ENCODE results near the gene TECPR2.

- no peak for TF ChIP-seq ZNF219 (CRISPR knock-in tag; IDR thresholded peaks at IDR 0.05; ENCODE audit: borderline replicate concordance)
- no peak for TF ChIP-seq CTCF (IDR thresholded peaks at IDR 0.05)
- TF ChIP-seq, protein P1, sequence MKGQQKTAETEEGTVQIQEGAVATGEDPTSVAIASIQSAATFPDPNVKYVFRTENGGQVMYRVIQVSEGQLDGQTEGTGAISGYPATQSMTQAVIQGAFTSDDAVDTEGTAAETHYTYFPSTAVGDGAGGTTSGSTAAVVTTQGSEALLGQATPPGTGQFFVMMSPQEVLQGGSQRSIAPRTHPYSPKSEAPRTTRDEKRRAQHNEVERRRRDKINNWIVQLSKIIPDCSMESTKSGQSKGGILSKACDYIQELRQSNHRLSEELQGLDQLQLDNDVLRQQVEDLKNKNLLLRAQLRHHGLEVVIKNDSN (CRISPR knock-in tag; IDR thresholded peaks at IDR 0.05) = no peak
- TF ChIP-seq NFE2L1 (CRISPR knock-in tag; IDR thresholded peaks at IDR 0.05) = no peak
- TF ChIP-seq FOXJ3 (CRISPR knock-in tag; IDR thresholded peaks at IDR 0.05; ENCODE audit: borderline replicate concordance) = no peak
- no peak for TF ChIP-seq ARID4B (CRISPR knock-in tag; IDR thresholded peaks at IDR 0.05; ENCODE audit: borderline replicate concordance)
- no peak for TF ChIP-seq USF2 (CRISPR knock-in tag; IDR thresholded peaks at IDR 0.05)
- no peak for TF ChIP-seq JUN (CRISPR knock-in tag; IDR thresholded peaks at IDR 0.05)
- TF ChIP-seq SP1 (CRISPR knock-in tag; conservative IDR thresholded peaks at IDR 0.05) = no peak
- no peak for TF ChIP-seq STAT6 (CRISPR knock-in tag; conservative IDR thresholded peaks at IDR 0.05; ENCODE audit: low read depth)
- TF ChIP-seq NFATC4 (CRISPR knock-in tag; IDR thresholded peaks at IDR 0.05) = no peak
- TF ChIP-seq, protein P2, sequence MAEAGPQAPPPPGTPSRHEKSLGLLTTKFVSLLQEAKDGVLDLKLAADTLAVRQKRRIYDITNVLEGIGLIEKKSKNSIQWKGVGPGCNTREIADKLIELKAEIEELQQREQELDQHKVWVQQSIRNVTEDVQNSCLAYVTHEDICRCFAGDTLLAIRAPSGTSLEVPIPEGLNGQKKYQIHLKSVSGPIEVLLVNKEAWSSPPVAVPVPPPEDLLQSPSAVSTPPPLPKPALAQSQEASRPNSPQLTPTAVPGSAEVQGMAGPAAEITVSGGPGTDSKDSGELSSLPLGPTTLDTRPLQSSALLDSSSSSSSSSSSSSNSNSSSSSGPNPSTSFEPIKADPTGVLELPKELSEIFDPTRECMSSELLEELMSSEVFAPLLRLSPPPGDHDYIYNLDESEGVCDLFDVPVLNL (CRISPR knock-in tag; IDR thresholded peaks at IDR 0.05; ENCODE audit: borderline replicate concordance, low read depth) = no peak
- no peak for TF ChIP-seq PRDM15 (CRISPR knock-in tag; IDR thresholded peaks at IDR 0.05)
Observed at GRCh38 chr14:102370305-102370809, 7.6 kb downstream of the TECPR2 start.
